ENCODE measurements around the gene TOP1.

TOP1 gene

GRCh38 chr20:41152108-41152757 lies 123.6 kb downstream of the TOP1 start:
- DNase-seq = no peak
- no peaks in the 10 kb centered on the region for H3K36me3 ChIP-seq (ENCODE audit: control insufficient read depth, insufficient read depth, low read length)
- no peak overlapping the region for H3K4me3 ChIP-seq (ENCODE audit: insufficient read depth, low read depth, low read length, poor library complexity, severe bottlenecking)
- H3K9me3 ChIP-seq (ENCODE audit: control insufficient read depth, low read length) = no peaks in the 10 kb centered on the region
- no peaks in the 10 kb centered on the region for H3K27me3 ChIP-seq (replicated peaks; ENCODE audit: control insufficient read depth, insufficient read depth, low read length, poor library complexity, severe bottlenecking)
- peaks cover 98% of the 10 kb centered on the region for H3K4me1 ChIP-seq (ENCODE audit: control insufficient read depth, insufficient read depth, low read length, poor library complexity, severe bottlenecking)
- peak overlapping the region; percentile 81 for H3K27ac ChIP-seq (ENCODE audit: insufficient read depth, low read length, poor library complexity, severe bottlenecking)

- Histone ChIP-seq H3K4me3 (ENCODE audit: insufficient read depth, low read depth, low read length, poor library complexity, severe bottlenecking) (no peak overlapping the region), H3K36me3 (ENCODE audit: control insufficient read depth, insufficient read depth, low read length) (peaks cover 2% of the 10 kb centered on the region), H3K4me1 (ENCODE audit: control insufficient read depth, insufficient read depth, low read length, poor library complexity, severe bottlenecking) (peaks cover 98% of the 10 kb centered on the region), H3K9me3 (ENCODE audit: control insufficient read depth, low read length) (no peaks in the 10 kb centered on the region), H3K27me3 (replicated peaks; ENCODE audit: control insufficient read depth, insufficient read depth, low read length, poor library complexity, severe bottlenecking) (no peaks in the 10 kb centered on the region), H3K27ac (ENCODE audit: insufficient read depth, low read length, poor library complexity, severe bottlenecking) (peak overlapping the region; percentile 81)
- no peak for DNase-seq
These were observed 126.0 kb downstream of the TOP1 start for GRCh38 chr20:41154436-41155176.

GRCh38 chr20:41155261-41155660 lies 126.6 kb downstream of the TOP1 start:
- Histone ChIP-seq H3K27me3 (replicated peaks; ENCODE audit: control insufficient read depth, insufficient read depth, low read length, poor library complexity, severe bottlenecking) (no peaks in the 10 kb centered on the region), H3K4me3 (ENCODE audit: insufficient read depth, low read depth, low read length, poor library complexity, severe bottlenecking) (no peak overlapping the region), H3K4me1 (ENCODE audit: control insufficient read depth, insufficient read depth, low read length, poor library complexity, severe bottlenecking) (peaks cover 98% of the 10 kb centered on the region), H3K36me3 (ENCODE audit: control insufficient read depth, insufficient read depth, low read length) (peaks cover 8% of the 10 kb centered on the region), H3K27ac (ENCODE audit: insufficient read depth, low read length, poor library complexity, severe bottlenecking) (peak overlapping the region; percentile 81), H3K9me3 (ENCODE audit: control insufficient read depth, low read length) (no peaks in the 10 kb centered on the region)
- no peak for DNase-seq

- H3K4me1 ChIP-seq (ENCODE audit: control insufficient read depth, insufficient read depth, low read length, poor library complexity, severe bottlenecking) = peaks cover 83% of the 10 kb centered on the region
- H3K27me3 ChIP-seq (replicated peaks; ENCODE audit: control insufficient read depth, insufficient read depth, low read length, poor library complexity, severe bottlenecking) = no peaks in the 10 kb centered on the region
- H3K27ac ChIP-seq (ENCODE audit: insufficient read depth, low read length, poor library complexity, severe bottlenecking) = peak overlapping the region; percentile 81
- H3K4me3 ChIP-seq (ENCODE audit: insufficient read depth, low read depth, low read length, poor library complexity, severe bottlenecking) = peak overlapping the region; percentile 35
- no peak for DNase-seq
- H3K36me3 ChIP-seq (ENCODE audit: control insufficient read depth, insufficient read depth, low read length) = peaks cover 32% of the 10 kb centered on the region
- no peaks in the 10 kb centered on the region for H3K9me3 ChIP-seq (ENCODE audit: control insufficient read depth, low read length)
These were observed 129.5 kb downstream of the TOP1 start for GRCh38 chr20:41158082-41158625.

- Histone ChIP-seq H3K27me3 (replicated peaks; ENCODE audit: control insufficient read depth, insufficient read depth, low read length, poor library complexity, severe bottlenecking) (no peaks in the 10 kb centered on the region), H3K27ac (ENCODE audit: insufficient read depth, low read length, poor library complexity, severe bottlenecking) (peak overlapping the region; percentile 81), H3K36me3 (ENCODE audit: control insufficient read depth, insufficient read depth, low read length) (peaks cover 46% of the 10 kb centered on the region), H3K4me3 (ENCODE audit: insufficient read depth, low read depth, low read length, poor library complexity, severe bottlenecking) (no peak overlapping the region), H3K4me1 (ENCODE audit: control insufficient read depth, insufficient read depth, low read length, poor library complexity, severe bottlenecking) (peaks cover 71% of the 10 kb centered on the region), H3K9me3 (ENCODE audit: control insufficient read depth, low read length) (no peaks in the 10 kb centered on the region)
- DNase-seq = no peak
These were observed 130.9 kb downstream of the TOP1 start for GRCh38 chr20:41159547-41159946.

GRCh38 chr20:41160686-41161085 lies 132.1 kb downstream of the TOP1 start:
- Histone ChIP-seq H3K4me1 (ENCODE audit: control insufficient read depth, insufficient read depth, low read length, poor library complexity, severe bottlenecking) (peaks cover 59% of the 10 kb centered on the region), H3K36me3 (ENCODE audit: control insufficient read depth, insufficient read depth, low read length) (peaks cover 57% of the 10 kb centered on the region), H3K27ac (ENCODE audit: insufficient read depth, low read length, poor library complexity, severe bottlenecking) (peak overlapping the region; percentile 81)

GRCh38 chr20:41161886-41162285 lies 133.3 kb downstream of the TOP1 start:
- Histone ChIP-seq H3K27me3 (replicated peaks; ENCODE audit: control insufficient read depth, insufficient read depth, low read length, poor library complexity, severe bottlenecking) (no peaks in the 10 kb centered on the region), H3K9me3 (ENCODE audit: control insufficient read depth, low read length) (no peaks in the 10 kb centered on the region), H3K36me3 (ENCODE audit: control insufficient read depth, insufficient read depth, low read length) (peaks cover 69% of the 10 kb centered on the region), H3K4me1 (ENCODE audit: control insufficient read depth, insufficient read depth, low read length, poor library complexity, severe bottlenecking) (peaks cover 47% of the 10 kb centered on the region), H3K4me3 (ENCODE audit: insufficient read depth, low read depth, low read length, poor library complexity, severe bottlenecking) (no peak overlapping the region), H3K27ac (ENCODE audit: insufficient read depth, low read length, poor library complexity, severe bottlenecking) (peak overlapping the region; percentile 43)
- peak in 1 of 3 donors; percentile 15 for DNase-seq

More at GRCh38 chr20:41160686-41161085, 132.1 kb downstream of the TOP1 start:
- DNase-seq = no peak
- no peaks in the 10 kb centered on the region for H3K9me3 ChIP-seq (ENCODE audit: control insufficient read depth, low read length)
- no peaks in the 10 kb centered on the region for H3K27me3 ChIP-seq (replicated peaks; ENCODE audit: control insufficient read depth, insufficient read depth, low read length, poor library complexity, severe bottlenecking)
- H3K4me3 ChIP-seq (ENCODE audit: insufficient read depth, low read depth, low read length, poor library complexity, severe bottlenecking) = no peak overlapping the region

- Histone ChIP-seq H3K36me3 (ENCODE audit: control insufficient read depth, insufficient read depth, low read length) (peaks cover 75% of the 10 kb centered on the region), H3K27me3 (replicated peaks; ENCODE audit: control insufficient read depth, insufficient read depth, low read length, poor library complexity, severe bottlenecking) (no peaks in the 10 kb centered on the region), H3K9me3 (ENCODE audit: control insufficient read depth, low read length) (no peaks in the 10 kb centered on the region), H3K27ac (ENCODE audit: insufficient read depth, low read length, poor library complexity, severe bottlenecking) (peak overlapping the region; percentile 34), H3K4me1 (ENCODE audit: control insufficient read depth, insufficient read depth, low read length, poor library complexity, severe bottlenecking) (peaks cover 42% of the 10 kb centered on the region), H3K4me3 (ENCODE audit: insufficient read depth, low read depth, low read length, poor library complexity, severe bottlenecking) (no peak overlapping the region)
- no peak for DNase-seq
These were observed 133.8 kb downstream of the TOP1 start for GRCh38 chr20:41162396-41162795.

- Histone ChIP-seq H3K4me1 (ENCODE audit: control insufficient read depth, insufficient read depth, low read length, poor library complexity, severe bottlenecking) (peaks cover 28% of the 10 kb centered on the region), H3K27ac (ENCODE audit: insufficient read depth, low read length, poor library complexity, severe bottlenecking) (no peak overlapping the region), H3K36me3 (ENCODE audit: control insufficient read depth, insufficient read depth, low read length) (peaks cover 89% of the 10 kb centered on the region), H3K27me3 (replicated peaks; ENCODE audit: control insufficient read depth, insufficient read depth, low read length, poor library complexity, severe bottlenecking) (no peaks in the 10 kb centered on the region), H3K9me3 (ENCODE audit: control insufficient read depth, low read length) (no peaks in the 10 kb centered on the region), H3K4me3 (ENCODE audit: insufficient read depth, low read depth, low read length, poor library complexity, severe bottlenecking) (no peak overlapping the region)
- no peak for DNase-seq
These were observed 135.2 kb downstream of the TOP1 start for GRCh38 chr20:41163821-41164220.
